Kidney tubule cell (primary cell): Measurements from ENCODE around the gene COL13A1.

Experiments used
- DNase-seq: peaks from one replicate; pipeline ENCODE4 v3.0.0-alpha.2; 2018; ENCODE audit warnings: low spot score

COL13A1 gene

GRCh38 chr10:69792341-69792740 is 9.4 kb upstream of the COL13A1 start:
- DNase-seq = no peak

GRCh38 chr10:69794673-69795072 is 7.0 kb upstream of the COL13A1 start:
- DNase-seq = no peak

- DNase-seq = no peak
Measured at GRCh38 chr10:69795242-69795934, 6.3 kb upstream of the COL13A1 start.

- no peak for DNase-seq
Measured at GRCh38 chr10:69797959-69798358, 3.7 kb upstream of the COL13A1 start.

- peak; percentile 62 for DNase-seq
Measured at GRCh38 chr10:69800109-69800508, 1.6 kb upstream of the COL13A1 start.

- DNase-seq = no peak
Measured at GRCh38 chr10:69800665-69801064, 1.0 kb upstream of the COL13A1 start.

GRCh38 chr10:69801094-69801433 is 642 bp upstream of the COL13A1 start:
- DNase-seq = peak; percentile 78

- peak; percentile 63 for DNase-seq
Measured at GRCh38 chr10:69802424-69803161, 887 bp downstream of the COL13A1 start.

- no peak for DNase-seq
Measured at GRCh38 chr10:69803809-69804208, 2.1 kb downstream of the COL13A1 start.

- no peak for DNase-seq
Measured at GRCh38 chr10:69804775-69805174, 3.1 kb downstream of the COL13A1 start.

GRCh38 chr10:69807122-69807521 is 5.4 kb downstream of the COL13A1 start:
- DNase-seq = peak; percentile 96

- DNase-seq = peak; percentile 72
Measured at GRCh38 chr10:69807696-69808095, 6.0 kb downstream of the COL13A1 start.

GRCh38 chr10:69809318-69809717 is 7.6 kb downstream of the COL13A1 start:
- no peak for DNase-seq

GRCh38 chr10:69810097-69810496 is 8.4 kb downstream of the COL13A1 start:
- no peak for DNase-seq

- DNase-seq = no peak
Measured at GRCh38 chr10:69810675-69811397, 9.1 kb downstream of the COL13A1 start.

- no peak for DNase-seq
Measured at GRCh38 chr10:69813632-69814031, 11.9 kb downstream of the COL13A1 start.

- DNase-seq = no peak
Measured at GRCh38 chr10:69814251-69814650, 12.5 kb downstream of the COL13A1 start.

GRCh38 chr10:69815104-69815503 is 13.4 kb downstream of the COL13A1 start:
- no peak for DNase-seq

- DNase-seq = no peak
Measured at GRCh38 chr10:69816521-69816920, 14.8 kb downstream of the COL13A1 start.

GRCh38 chr10:69817078-69817581 is 15.4 kb downstream of the COL13A1 start:
- DNase-seq = no peak

GRCh38 chr10:69818676-69819239 is 17.1 kb downstream of the COL13A1 start:
- DNase-seq = peak; percentile 21

GRCh38 chr10:69819716-69820506 is 18.2 kb downstream of the COL13A1 start:
- peak; percentile 85 for DNase-seq
